Keratinocyte (primary cell): ENCODE data around the gene CLEC16A. TPM values are rescaled to one million over a fixed set of nuclear protein-coding genes. Genes with fewer than 3 reads are reported as not detected.

Experiments
- DNase-seq: peaks from one replicate; pipeline ENCODE4 v3.0.0-alpha.2; 2011; ENCODE audit warnings: low read depth, missing footprints, low spot score
- FAIRE-seq: peaks from 2 replicates; lab custom pipeline; 2011; peaks lifted over from hg19 to GRCh38; lab: Jason Lieb, UNC
- H2AFZ ChIP-seq: 2 replicates; pipeline ENCODE4 v1.6.0; 2012; ENCODE audit warnings: low read length, control low read depth, inconsistent platforms; ENCODE audit not compliant: control insufficient read depth
- H3K27ac ChIP-seq: 2 replicates; pipeline ENCODE4 v1.5.1; 2011; ENCODE audit warnings: low read length; ENCODE audit not compliant: control insufficient read depth, insufficient read depth
- H3K27me3 ChIP-seq: 3 replicates; pipeline ENCODE4 v1.6.0; 2011; ENCODE audit warnings: low read length; ENCODE audit not compliant: control insufficient read depth, insufficient read depth; ENCODE audit errors: extremely low read depth
- H3K36me3 ChIP-seq, 2 experiments: 2 replicates in 1 of 2; 3 replicates in 1 of 2; pipeline ENCODE4 v1.5.1; 2011; ENCODE audit warnings: low read length in 2 of 2, mild to moderate bottlenecking in 1 of 2; ENCODE audit not compliant: control insufficient read depth in 2 of 2, insufficient read depth in 2 of 2; ENCODE audit errors: extremely low read depth in 1 of 2
- H3K4me1 ChIP-seq: 3 replicates; pipeline ENCODE4 v1.5.1; 2011; ENCODE audit warnings: low read length; ENCODE audit not compliant: control insufficient read depth, insufficient read depth; ENCODE audit errors: extremely low read depth
- H3K4me2 ChIP-seq: 3 replicates; pipeline ENCODE4 v1.6.0; 2011; ENCODE audit warnings: low read depth, low read length; ENCODE audit not compliant: control insufficient read depth, insufficient read depth; ENCODE audit errors: extremely low read depth
- H3K4me3 ChIP-seq, 3 experiments: fragments of 200-600 bp in 1 of 3; sonication (generic) in 1 of 3; 2 replicates in 2 of 3; 3 replicates in 1 of 3; pipeline ENCODE4 v1.5.1; 2011 to 2016; ENCODE audit warnings: low read length in 3 of 3, mild to moderate bottlenecking in 3 of 3, control low read depth in 2 of 3, inconsistent platforms in 1 of 3, low read depth in 1 of 3, mixed read lengths in 1 of 3, mixed run types in 1 of 3, moderate library complexity in 1 of 3; ENCODE audit not compliant: control insufficient read depth in 2 of 3, insufficient read depth in 2 of 3; ENCODE audit errors: extremely low read depth in 1 of 3
- H3K79me2 ChIP-seq: 2 replicates; pipeline ENCODE4 v1.6.0; 2012; ENCODE audit warnings: low read length; ENCODE audit not compliant: control insufficient read depth, insufficient read depth
- H3K9ac ChIP-seq: 3 replicates; pipeline ENCODE4 v1.6.0; 2011; ENCODE audit warnings: low read length; ENCODE audit not compliant: control insufficient read depth, insufficient read depth; ENCODE audit errors: extremely low read depth
- H3K9me1 ChIP-seq: 3 replicates; pipeline ENCODE4 v1.6.0; 2011; ENCODE audit warnings: low read length; ENCODE audit not compliant: control insufficient read depth, insufficient read depth; ENCODE audit errors: extremely low read depth
- H3K9me3 ChIP-seq: 2 replicates; pipeline ENCODE4 v1.5.1; 2012; ENCODE audit warnings: low read depth, low read length; ENCODE audit not compliant: control insufficient read depth
- H4K20me1 ChIP-seq: 3 replicates; pipeline ENCODE4 v1.6.0; 2011; ENCODE audit warnings: low read length; ENCODE audit not compliant: control insufficient read depth, insufficient read depth; ENCODE audit errors: extremely low read depth
- EZH2 ChIP-seq: IDR thresholded peaks from one replicate; pipeline ENCODE4 v1.6.1; 2012; ENCODE audit warnings: inconsistent platforms, mild to moderate bottlenecking, low read length, moderate library complexity
- dilution Hi-C: fragments of 300-500 bp; cut with MboI; formaldehyde crosslinking; loops from one replicate; pipeline ENCODE4 v1.7.0; 2020; ENCODE audit warnings: low sequenced_read_pairs; ENCODE audit not compliant: extremely low pct_ligation_motif_present
- polyA plus RNA-seq, 5 experiments: library from polyadenylated mRNA; depleted of rRNA in 3 of 5; stranded (reverse) in 3 of 5; stranded (forward) in 1 of 5; unstranded in 1 of 5; fragments of >200 nt; gene quantifications; 1 replicate in 1 of 5; 2 replicates in 3 of 5; 3 replicates in 1 of 5; pipeline versions ENCODE4 v1.2.1 to v1.2.3, GENCODE V29; 2011 to 2012; ENCODE audit warnings: missing spikeins in 2 of 5, low read depth in 1 of 5, low replicate concordance in 1 of 5
- TF ChIP-seq, protein P1 (sequence below), 3 experiments: IDR thresholded peaks in 1 of 3; conservative IDR thresholded peaks in 1 of 3; optimal IDR thresholded peaks in 1 of 3; 2 replicates in 2 of 3; 3 replicates in 1 of 3; pipeline versions ENCODE3 to v1.5.1; 2011; ENCODE audit warnings: low read length in 3 of 3, mild to moderate bottlenecking in 3 of 3, moderate library complexity in 2 of 3, control low read depth in 1 of 3, inconsistent platforms in 1 of 3; ENCODE audit not compliant: insufficient read depth in 2 of 3; ENCODE audit errors: extremely low read depth in 1 of 3

The CLEC16A gene
- polyA plus RNA-seq, 1 donor (not counting 4 experiments of a cell fraction or from before 2014, with no cell fraction given): 9.5 TPM

DNA sequence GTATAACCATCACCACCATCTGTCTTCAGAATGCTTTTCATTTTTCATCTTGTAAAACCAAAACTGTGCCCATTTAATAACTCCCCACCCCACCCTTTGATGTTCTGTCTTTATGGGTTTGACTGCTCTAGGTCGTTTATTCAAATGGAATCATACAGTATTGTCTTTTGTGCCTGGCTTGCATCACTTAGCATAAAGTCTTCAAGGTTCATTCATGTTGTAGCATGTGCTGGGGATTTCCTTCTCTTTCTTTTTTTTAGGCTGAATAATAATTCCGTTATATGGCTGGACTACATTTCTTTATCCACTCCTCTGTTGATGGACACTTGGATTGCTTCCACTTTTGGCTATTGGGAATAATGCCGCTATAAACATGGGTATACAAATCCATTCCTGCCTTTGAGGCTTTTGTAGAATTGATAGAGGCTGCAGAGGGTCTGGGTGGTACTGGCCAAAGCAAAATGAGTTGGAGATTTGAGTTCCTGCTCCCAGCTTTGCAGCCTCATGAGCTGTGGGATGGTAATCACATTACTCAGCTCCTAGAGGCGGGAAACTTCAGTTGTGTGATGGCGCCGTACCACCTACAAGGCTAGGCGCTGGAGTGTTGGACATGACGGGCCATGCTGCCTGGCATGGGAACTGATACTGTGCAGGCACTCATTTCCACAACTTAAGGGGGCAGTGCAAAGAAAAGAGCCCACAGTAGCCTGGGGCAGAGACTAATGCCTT lies 64.8 kb downstream of the CLEC16A start:
- FAIRE-seq: peak; percentile 43
- no peaks in the 10 kb centered on the region for H3K36me3 ChIP-seq
- peaks cover 52% of the 10 kb centered on the region for H3K4me1 ChIP-seq

GRCh38 chr16:11010575-11011221 lies 66.3 kb downstream of the CLEC16A start:
- DNase-seq (no peak), FAIRE-seq (no peak)
- Histone ChIP-seq H3K9me3 (no peaks in the 10 kb centered on the region), H4K20me1 (no peaks in the 10 kb centered on the region), H3K27ac (no peak overlapping the region), H2AFZ (no peak overlapping the region), H3K9ac (no peak overlapping the region), H3K9me1 (no peaks in the 10 kb centered on the region), H3K79me2 (no peaks in the 10 kb centered on the region), H3K4me3 (no peak overlapping the region), H3K4me2 (no peak overlapping the region), H3K27me3 (no peaks in the 10 kb centered on the region), H3K4me1 (peaks cover 40% of the 10 kb centered on the region), H3K36me3 (peaks cover 0 to 1% of the 10 kb centered on the region in 2 experiments)
- dilution Hi-C loops: no loop called here
- no peak for TF ChIP-seq EZH2
- TF ChIP-seq, protein P1, sequence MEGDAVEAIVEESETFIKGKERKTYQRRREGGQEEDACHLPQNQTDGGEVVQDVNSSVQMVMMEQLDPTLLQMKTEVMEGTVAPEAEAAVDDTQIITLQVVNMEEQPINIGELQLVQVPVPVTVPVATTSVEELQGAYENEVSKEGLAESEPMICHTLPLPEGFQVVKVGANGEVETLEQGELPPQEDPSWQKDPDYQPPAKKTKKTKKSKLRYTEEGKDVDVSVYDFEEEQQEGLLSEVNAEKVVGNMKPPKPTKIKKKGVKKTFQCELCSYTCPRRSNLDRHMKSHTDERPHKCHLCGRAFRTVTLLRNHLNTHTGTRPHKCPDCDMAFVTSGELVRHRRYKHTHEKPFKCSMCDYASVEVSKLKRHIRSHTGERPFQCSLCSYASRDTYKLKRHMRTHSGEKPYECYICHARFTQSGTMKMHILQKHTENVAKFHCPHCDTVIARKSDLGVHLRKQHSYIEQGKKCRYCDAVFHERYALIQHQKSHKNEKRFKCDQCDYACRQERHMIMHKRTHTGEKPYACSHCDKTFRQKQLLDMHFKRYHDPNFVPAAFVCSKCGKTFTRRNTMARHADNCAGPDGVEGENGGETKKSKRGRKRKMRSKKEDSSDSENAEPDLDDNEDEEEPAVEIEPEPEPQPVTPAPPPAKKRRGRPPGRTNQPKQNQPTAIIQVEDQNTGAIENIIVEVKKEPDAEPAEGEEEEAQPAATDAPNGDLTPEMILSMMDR (optimal IDR thresholded peaks at IDR 0.05 in 1 of 3, IDR thresholded peaks at IDR 0.05 in 1 of 3, conservative IDR thresholded peaks at IDR 0.05 in 1 of 3; ENCODE audit: extremely low read depth in 1 of 3, insufficient read depth in 2 of 3, low read length in 3 of 3): no peak

More for the DNA sequence above, 64.8 kb downstream of the CLEC16A start:
- Histone ChIP-seq H3K4me3 (no peak overlapping the region), H3K9ac (no peak overlapping the region), H2AFZ (no peak overlapping the region), H3K79me2 (no peaks in the 10 kb centered on the region), H3K27me3 (no peaks in the 10 kb centered on the region), H4K20me1 (no peaks in the 10 kb centered on the region), H3K9me3 (no peaks in the 10 kb centered on the region), H3K4me2 (peak overlapping the region; percentile 14), H3K9me1 (peaks cover 3% of the 10 kb centered on the region), H3K27ac (peak overlapping the region; percentile 40)
- dilution Hi-C loops: no loop called here
- DNase-seq: no peak
- TF ChIP-seq, protein P1 (optimal IDR thresholded peaks at IDR 0.05 in 1 of 3, IDR thresholded peaks at IDR 0.05 in 1 of 3, conservative IDR thresholded peaks at IDR 0.05 in 1 of 3; ENCODE audit: extremely low read depth in 1 of 3, insufficient read depth in 2 of 3, low read length in 3 of 3): no peak
- no peak for TF ChIP-seq EZH2
